Tibial artery (tissue), 4 donors: Measurements from ENCODE around the gene IRGC.

Source experiments
- DNase-seq, 2 donors: peaks; one replicate each; pipeline ENCODE4 v3.0.0-alpha.2; 2019
- H3K27ac ChIP-seq, 2 donors: fragments of 200-600 bp; sonication (generic) in 1 of 2; 1 replicate in 1 of 2; 2 replicates in 1 of 2; pipeline ENCODE4 v1.5.1; 2018 to 2019; ENCODE audit warnings: mild to moderate bottlenecking in 1 of 2
- H3K27me3 ChIP-seq, 2 donors: fragments of 200-600 bp; sonication (generic) in 1 of 2; one replicate each; pipeline versions ENCODE4 v1.5.1 to v1.6.0; 2016 to 2019
- H3K36me3 ChIP-seq, 3 donors: fragments of 200-600 bp; sonication (generic) in 2 of 3; one replicate each; pipeline ENCODE4 v1.5.1; 2016 to 2019; ENCODE audit warnings: mild to moderate bottlenecking in 2 of 3
- H3K4me1 ChIP-seq, 4 donors: fragments of 200-600 bp; sonication (generic) in 2 of 4; 1 replicate in 3 of 4; 2 replicates in 1 of 4; pipeline ENCODE4 v1.5.1; 2016 to 2019
- H3K4me3 ChIP-seq, 2 donors: fragments of 200-600 bp; sonication (generic) in 1 of 2; 1 replicate in 1 of 2; 2 replicates in 1 of 2; pipeline ENCODE4 v1.5.1; 2018 to 2019; ENCODE audit warnings: mild to moderate bottlenecking in 2 of 2
- H3K9me3 ChIP-seq, 3 donors: fragments of 200-600 bp; sonication (generic) in 1 of 3; one replicate each; pipeline ENCODE4 v1.5.1; 2016 to 2019
- intact Hi-C: fragments of 100-400 bp; cut with DNase I; formaldehyde crosslinking; loops from one replicate; pipeline ENCODE4 v1.15.0; 2023; ENCODE audit warnings: low total_unique reads
- TF ChIP-seq, protein P1 (sequence below), 2 experiments: fragments of 200-600 bp in 1 of 2; fragments of 450-650 bp in 1 of 2; IDR thresholded peaks; one replicate each; pipeline ENCODE4 v1.5.1; 2017 to 2019; ENCODE audit warnings: antibody characterized with exemption in 2 of 2, mild to moderate bottlenecking in 1 of 2, moderate library complexity in 1 of 2

IRGC gene

DNA sequence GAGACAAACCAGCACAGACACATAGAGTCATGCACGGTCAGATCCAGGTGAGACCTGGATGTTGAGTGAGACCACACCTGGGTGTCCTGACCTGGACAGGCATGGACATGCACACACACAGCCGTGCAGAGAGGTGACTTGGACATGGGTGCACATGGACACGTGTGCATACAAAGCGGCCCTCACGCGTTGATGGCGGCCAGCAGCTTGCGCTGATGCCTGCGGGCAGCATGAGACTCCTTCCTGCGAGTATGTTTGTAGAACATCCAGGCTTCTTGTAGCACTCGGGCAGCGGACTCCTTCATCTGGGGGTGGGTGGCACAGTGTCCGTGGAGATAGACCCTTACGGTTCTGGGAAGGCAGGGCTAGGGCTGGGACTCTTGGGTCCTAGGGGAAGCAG, 53.4 kb downstream of the IRGC start:
- TF ChIP-seq, protein P1, sequence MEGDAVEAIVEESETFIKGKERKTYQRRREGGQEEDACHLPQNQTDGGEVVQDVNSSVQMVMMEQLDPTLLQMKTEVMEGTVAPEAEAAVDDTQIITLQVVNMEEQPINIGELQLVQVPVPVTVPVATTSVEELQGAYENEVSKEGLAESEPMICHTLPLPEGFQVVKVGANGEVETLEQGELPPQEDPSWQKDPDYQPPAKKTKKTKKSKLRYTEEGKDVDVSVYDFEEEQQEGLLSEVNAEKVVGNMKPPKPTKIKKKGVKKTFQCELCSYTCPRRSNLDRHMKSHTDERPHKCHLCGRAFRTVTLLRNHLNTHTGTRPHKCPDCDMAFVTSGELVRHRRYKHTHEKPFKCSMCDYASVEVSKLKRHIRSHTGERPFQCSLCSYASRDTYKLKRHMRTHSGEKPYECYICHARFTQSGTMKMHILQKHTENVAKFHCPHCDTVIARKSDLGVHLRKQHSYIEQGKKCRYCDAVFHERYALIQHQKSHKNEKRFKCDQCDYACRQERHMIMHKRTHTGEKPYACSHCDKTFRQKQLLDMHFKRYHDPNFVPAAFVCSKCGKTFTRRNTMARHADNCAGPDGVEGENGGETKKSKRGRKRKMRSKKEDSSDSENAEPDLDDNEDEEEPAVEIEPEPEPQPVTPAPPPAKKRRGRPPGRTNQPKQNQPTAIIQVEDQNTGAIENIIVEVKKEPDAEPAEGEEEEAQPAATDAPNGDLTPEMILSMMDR (IDR thresholded peaks at IDR 0.05): no peak
- Histone ChIP-seq H3K27me3 (peaks cover 0 to 6% of the 10 kb centered on the region in 2 donors), H3K27ac (no peak overlapping the region), H3K4me3 (no peak overlapping the region), H3K9me3 (no peaks in the 10 kb centered on the region), H3K4me1 (peaks cover 2 to 21% (median 7%) of the 10 kb centered on the region in 4 donors), H3K36me3 (peaks cover 0 to 26% (median 0%) of the 10 kb centered on the region in 3 donors)
- no peak for DNase-seq
- intact Hi-C loops: loop anchor here (10.0 kb wide), 1 partner anchor 94 kb away; the partner anchor contains the start of gene PLAUR
